A673 (cell line): ENCODE results near the gene TXN2.

ENCODE experiments used
- CTCF ChIP-seq: fragments of 300-800, 200-600 bp; sonication (generic); conservative IDR thresholded peaks from 2 replicates; pipeline ENCODE4 v1.5.1; 2017; ENCODE audit warnings: low read depth, mild to moderate bottlenecking, antibody characterized with exemption, low read length, moderate library complexity, mixed read lengths
- EZH2 ChIP-seq: fragments of 200-600 bp; sonication (generic); IDR thresholded peaks from 2 replicates; pipeline ENCODE4 v1.6.1; 2017; ENCODE audit warnings: borderline replicate concordance, low read depth, mild to moderate bottlenecking, mixed read lengths, antibody characterized with exemption, low read length; ENCODE audit not compliant: poor library complexity, severe bottlenecking

- TF ChIP-seq CTCF (no peak), EZH2 (no peak)
These were observed 15.2 kb downstream of the TXN2 start for GRCh38 chr22:36466258-36466657.
